GM18909 (cell line): ENCODE results near the gene MYO1G.
"Not testable (repeated sequence)": the region's sequence is repeated elsewhere in the genome, so short reads cannot be mapped to it uniquely, and the experiment has no call there.

Source experiments
- ATAC-seq: cut with Tn5 transposase; IDR thresholded peaks from one replicate; pipeline ENCODE4 v1.9.1; 2021; ENCODE audit warnings: mild to moderate bottlenecking; ENCODE audit not compliant: unreplicated experiment, poor library complexity

Gene MYO1G

DNA sequence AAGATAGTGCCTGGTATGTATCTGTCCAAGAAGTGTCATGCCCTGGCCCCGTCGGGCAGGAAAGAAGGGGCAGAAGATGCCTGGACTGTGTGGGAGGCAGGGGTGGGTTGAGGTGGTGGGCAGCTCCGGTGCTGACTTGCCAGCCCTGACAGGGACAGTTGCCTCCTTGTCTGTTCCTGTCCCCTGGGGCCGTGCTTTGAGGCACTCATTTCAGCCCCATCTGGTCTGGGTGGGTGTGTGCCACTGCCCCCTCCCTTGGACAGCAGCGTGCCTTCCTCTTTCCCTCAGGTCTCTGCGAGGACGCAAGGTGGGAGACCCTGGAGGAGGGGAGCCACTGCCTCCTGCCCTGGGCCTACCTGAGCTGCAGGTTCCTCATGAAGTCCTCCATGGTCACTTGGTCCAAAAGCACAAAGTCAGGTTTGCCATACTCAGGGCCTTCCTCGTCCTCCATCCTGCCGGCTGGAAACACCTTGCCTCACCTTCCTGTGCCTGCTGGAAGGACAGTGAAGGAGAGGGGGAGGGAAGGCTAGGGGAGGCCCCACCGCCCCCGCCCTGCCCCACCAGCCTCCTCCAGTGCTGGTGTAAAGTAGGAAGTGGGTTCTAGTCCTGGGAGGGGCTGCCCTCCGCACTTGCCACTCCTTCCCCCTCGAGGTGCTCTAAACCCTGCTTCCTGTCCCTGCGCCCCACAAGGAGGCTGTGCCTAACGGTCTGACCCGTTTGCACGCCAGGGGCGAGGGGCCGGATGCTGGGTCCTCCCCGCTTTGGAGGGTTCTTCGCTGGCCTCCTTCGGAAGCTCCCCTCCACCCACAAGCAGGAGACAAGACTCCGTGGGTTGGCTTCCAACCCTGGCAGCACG is at the start of gene MYO1G:
TSS of gene MYO1G (minus strand) at position 505 of the 856 bp plus-strand sequence. CDS start at position 451, 54 bp downstream.
- ATAC-seq: peak; percentile 73

DNA sequence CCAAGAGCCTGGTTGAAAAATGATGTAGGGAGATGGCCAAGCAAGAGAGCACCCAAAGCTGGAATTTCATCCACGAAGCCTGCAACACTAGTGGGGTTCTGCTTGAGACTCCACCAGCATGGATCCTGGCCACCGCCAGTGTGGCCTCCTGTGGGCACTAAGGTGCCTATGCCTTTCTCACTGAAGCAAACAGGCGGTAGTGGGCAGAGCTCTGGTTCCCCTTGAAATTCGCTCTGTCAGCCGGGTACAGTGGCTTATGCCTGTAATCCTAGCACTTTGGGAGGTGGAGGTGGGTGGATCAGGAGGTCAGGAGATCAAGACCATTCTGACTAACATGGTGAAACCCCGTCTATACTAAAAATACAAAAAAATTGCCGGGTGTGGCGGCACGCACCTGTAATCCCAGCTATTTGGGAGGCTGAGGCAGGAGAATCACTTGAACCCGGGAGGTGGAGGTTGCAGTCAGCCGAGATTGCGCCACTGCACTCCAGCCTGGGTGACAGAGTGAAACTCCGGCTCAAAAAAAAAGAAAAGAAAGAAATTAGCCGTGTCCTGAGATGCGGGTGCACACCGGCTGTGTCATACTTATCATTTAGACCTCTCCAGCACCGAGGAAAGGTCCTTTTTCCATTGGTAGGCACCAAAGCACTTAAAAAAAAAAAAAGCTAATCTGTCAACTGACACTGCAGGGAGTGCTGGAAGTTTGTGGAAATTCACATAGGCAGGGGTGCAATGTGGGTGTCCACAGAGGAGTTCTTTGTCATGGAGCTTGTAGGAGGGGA is 49.5 kb upstream of the MYO1G start:
- ATAC-seq: no peak

DNA sequence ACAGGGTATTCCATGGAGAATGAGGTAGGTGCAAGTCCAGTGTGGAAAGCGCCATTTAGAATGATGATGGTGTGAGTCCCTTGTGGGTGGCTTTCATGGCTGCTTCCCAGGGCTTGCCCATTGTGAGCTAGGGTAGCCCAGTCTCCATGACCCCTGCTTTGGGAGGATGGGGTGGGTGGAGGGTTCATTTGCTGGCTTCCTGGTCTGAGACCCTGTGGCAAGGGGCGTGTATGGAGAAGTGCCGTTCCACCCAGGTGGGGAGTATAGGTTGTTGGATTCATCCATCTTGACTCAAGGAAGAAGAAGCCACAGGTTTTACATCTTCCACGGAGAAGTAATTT is 48.9 kb upstream of the MYO1G start:
- peak; percentile 9 for ATAC-seq

- ATAC-seq: peak; percentile 65
Observed at GRCh38 chr7:45026984-45027773, 48.4 kb upstream of the MYO1G start.

GRCh38 chr7:45026013-45026412 is 47.2 kb upstream of the MYO1G start:
- no peak for ATAC-seq

DNA sequence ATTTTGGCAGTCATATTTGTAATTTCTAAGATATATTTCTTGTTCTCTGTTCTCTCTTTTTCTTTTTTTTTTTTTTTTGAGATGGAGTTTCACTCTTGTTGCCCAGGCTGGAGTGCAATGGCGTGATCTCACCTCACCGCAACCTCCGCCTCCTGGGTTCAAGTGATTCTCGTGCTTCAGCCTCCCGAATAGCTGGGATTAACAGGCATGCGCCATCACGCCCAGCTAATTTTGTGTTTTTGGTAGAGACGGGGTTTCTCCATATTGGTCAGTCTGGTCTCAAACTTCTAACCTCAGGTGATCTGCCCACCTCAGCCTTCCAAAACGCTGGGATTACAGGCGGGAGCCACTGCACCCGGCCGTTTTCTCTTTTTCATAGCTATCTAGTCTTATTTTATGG is 46.7 kb upstream of the MYO1G start:
- not testable (repeated sequence) for ATAC-seq

DNA sequence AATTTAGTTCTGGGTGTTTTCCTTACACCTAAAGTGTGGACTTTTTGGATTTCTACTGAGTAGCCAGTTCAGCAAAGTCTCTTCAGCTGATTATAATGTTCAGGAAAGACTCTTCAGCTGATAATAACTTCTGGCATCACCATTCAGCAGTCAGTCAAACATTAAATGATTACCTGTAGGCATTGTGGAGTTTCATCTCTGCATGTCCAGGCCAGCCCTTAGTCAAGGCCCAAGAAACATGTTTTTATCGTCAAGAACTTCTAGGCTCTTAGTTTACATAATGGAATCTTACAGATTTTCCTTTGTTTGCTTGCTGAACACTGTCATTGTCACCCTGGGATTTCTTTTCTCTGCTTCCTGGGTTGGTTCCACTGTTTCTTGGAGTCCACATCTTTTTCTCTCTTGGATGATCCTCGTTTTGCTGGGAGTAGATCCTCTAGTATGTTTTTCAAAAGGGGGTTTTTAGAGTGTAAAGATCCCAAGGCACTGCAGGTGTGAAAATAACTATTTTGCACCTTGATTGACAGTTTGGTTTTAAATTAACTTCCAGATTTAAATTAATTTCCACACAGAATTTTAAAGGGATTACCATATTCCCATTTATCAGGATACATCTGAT is 45.4 kb upstream of the MYO1G start:
- ATAC-seq: no peak

GRCh38 chr7:45021604-45022296 is 42.9 kb upstream of the MYO1G start:
- ATAC-seq: peak; percentile 67

- ATAC-seq: no peak
Observed at GRCh38 chr7:45020915-45021314, 42.1 kb upstream of the MYO1G start.

GRCh38 chr7:45017253-45017652 is 38.4 kb upstream of the MYO1G start:
- no peak for ATAC-seq

DNA sequence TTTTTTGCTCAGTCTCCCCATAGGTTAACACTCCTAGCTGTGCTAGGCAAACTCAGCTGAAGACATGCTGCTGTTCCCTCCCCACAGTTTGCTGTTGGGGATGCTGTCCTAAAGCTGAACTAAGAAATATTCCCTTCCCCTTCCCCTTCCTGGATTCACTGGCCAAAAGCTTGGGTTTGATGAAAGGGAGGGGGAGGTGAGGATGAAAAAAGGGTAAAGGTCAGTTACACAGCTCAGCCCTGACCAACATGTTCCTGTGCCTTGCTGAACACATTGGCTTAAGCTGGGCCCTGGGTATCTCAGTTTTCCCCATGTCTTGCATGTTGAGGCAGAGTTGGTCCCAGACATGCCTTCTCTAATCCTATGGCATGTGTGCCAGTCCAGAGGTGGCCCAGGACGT is 36.5 kb upstream of the MYO1G start:
- no peak for ATAC-seq

- no peak for ATAC-seq
Observed at GRCh38 chr7:45013465-45013967, 34.7 kb upstream of the MYO1G start.

DNA sequence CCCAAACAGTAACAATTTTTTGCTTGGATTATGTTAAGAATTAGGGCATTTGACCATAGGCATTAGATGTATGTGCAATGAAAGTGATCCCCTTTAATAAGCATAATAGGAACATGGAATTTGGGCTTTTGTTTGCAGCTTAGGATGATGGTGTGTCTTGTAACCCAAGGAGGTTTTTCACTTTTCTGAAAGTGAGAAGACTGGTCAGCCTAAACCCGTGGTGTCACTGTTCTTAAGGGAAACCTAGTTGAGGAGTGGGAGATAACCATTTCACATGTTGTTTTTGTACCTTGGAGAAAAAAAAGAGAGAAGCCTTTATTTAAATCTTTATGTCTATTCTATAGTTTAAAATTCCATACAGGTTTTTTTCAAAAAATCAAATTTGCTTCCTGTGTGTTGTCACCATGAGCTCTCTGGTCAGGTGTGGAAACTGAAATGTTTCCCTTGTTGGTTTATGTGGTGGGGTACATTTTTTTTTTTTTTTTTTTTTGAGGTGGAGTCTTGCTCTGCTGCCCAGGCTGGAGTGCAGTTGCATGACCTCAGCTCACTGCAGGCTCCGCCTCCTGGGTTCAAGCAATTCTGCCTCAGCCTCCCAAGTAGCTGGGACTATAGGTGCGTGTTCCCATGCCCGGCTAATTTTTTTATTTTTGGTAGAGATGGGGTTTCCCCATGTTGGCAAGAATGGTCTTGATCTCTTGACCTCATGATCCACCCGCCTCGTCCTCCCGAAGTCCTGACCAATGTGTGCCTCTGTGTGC is 28.9 kb upstream of the MYO1G start:
- peak; percentile 78 for ATAC-seq

DNA sequence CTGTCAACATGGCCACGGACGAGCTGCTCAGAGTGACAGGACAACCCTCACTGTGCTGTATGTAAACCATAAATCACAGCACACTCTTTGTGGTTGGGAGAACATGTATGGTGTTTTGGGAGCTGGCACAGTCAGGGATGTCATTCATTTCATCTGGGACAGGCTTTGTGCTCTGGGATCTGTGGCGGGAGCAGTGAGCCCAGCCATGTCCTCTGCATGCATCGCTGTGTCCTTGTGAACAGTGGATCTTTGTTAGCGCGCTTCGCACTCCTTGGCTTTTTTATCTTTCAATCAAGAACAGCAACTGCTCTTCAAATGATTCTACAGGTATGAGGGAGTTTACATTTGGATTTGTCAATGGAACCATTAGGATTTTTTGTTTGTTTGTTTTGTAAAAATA is 28.3 kb upstream of the MYO1G start:
- ATAC-seq: no peak

DNA sequence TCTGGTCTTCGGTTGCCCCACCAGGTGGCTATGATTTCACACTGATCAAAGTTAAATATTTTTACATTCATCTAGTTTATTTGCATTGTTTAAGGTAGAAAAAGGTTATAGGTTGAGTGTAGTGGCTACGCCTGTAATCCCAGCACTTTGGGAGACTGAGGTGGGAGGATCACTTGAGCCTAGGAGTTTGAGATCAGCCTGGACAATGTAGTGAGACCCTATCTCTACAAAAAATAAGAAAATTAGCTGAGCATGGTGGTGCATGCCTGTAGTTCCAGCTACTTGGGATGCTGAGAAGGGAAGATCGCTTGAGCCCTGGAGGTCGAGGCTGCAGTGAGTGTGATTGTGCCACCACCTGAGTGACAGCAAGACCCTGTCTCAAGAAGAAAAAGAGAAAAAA is 25.0 kb upstream of the MYO1G start:
- no peak for ATAC-seq

DNA sequence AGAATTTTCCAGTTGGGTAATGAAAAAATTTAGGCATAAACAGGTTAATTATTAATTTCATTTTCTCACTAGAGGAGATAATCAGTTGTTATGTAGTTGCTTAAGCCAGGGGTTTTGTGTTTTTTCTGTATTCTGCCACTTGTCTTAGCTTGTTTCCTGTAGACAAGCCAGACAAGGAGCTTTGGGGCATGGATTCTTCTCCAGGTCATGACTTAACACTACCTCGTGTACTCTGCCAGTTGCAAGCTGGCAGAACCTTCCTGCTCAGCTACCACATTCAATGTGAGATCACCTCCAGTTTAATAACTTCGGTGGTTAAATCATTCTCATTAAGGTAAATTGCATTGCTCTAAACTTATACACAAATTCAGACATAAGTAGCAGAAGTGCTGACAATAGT is 23.0 kb upstream of the MYO1G start:
- ATAC-seq: no peak

- peak; percentile 28 for ATAC-seq
Observed at GRCh38 chr7:45001138-45001694, 22.4 kb upstream of the MYO1G start.
